Cerebellar cortex (tissue), 1 donor: ENCODE measurements around the gene CES2.
"Not testable (repeated sequence)": the region's sequence is repeated elsewhere in the genome, so short reads cannot be mapped to it uniquely, and the experiment has no call there.

Source experiments
- DNase-seq: peaks from one replicate; pipeline ENCODE4 v3.0.0-alpha.2; 2015; ENCODE audit warnings: low spot score

Gene CES2

GRCh38 chr16:66935314-66936011 lies at the start of gene CES2:
CES2 (plus strand) TSS chr16:66935516; CDS start chr16:66935636, 120 bp downstream.
- no peak for DNase-seq

GRCh38 chr16:66886321-66886720 lies 49.0 kb upstream of the CES2 start:
- DNase-seq: no peak

- no peak for DNase-seq
Observed at GRCh38 chr16:66886914-66887313, 48.4 kb upstream of the CES2 start.

GRCh38 chr16:66888647-66889615 lies 46.4 kb upstream of the CES2 start:
- no peak for DNase-seq

GRCh38 chr16:66889622-66890021 lies 45.7 kb upstream of the CES2 start:
- DNase-seq: no peak

- DNase-seq: no peak
Observed at GRCh38 chr16:66890799-66891198, 44.5 kb upstream of the CES2 start.

- DNase-seq: no peak
Observed at GRCh38 chr16:66891360-66891759, 44.0 kb upstream of the CES2 start.

GRCh38 chr16:66891797-66892196 lies 43.5 kb upstream of the CES2 start:
- no peak for DNase-seq

GRCh38 chr16:66894055-66894454 lies 41.3 kb upstream of the CES2 start:
- no peak for DNase-seq

GRCh38 chr16:66894948-66895688 lies 40.2 kb upstream of the CES2 start:
- DNase-seq: peak; percentile 93

GRCh38 chr16:66895689-66895979 lies 39.7 kb upstream of the CES2 start:
- no peak for DNase-seq

- DNase-seq: no peak
Observed at GRCh38 chr16:66895999-66896398, 39.3 kb upstream of the CES2 start.

GRCh38 chr16:66896682-66897081 lies 38.6 kb upstream of the CES2 start:
- DNase-seq: not testable (repeated sequence)

GRCh38 chr16:66898207-66898606 lies 37.1 kb upstream of the CES2 start:
- no peak for DNase-seq

GRCh38 chr16:66898933-66899309 lies 36.4 kb upstream of the CES2 start:
- no peak for DNase-seq

- no peak for DNase-seq
Observed at GRCh38 chr16:66899310-66899944, 35.9 kb upstream of the CES2 start.

- no peak for DNase-seq
Observed at GRCh38 chr16:66899945-66900710, 35.2 kb upstream of the CES2 start.

GRCh38 chr16:66900721-66901441 lies 34.4 kb upstream of the CES2 start:
- peak; percentile 79 for DNase-seq

GRCh38 chr16:66901626-66902025 lies 33.7 kb upstream of the CES2 start:
- DNase-seq: peak; percentile 86

- no peak for DNase-seq
Observed at GRCh38 chr16:66902648-66903543, 32.4 kb upstream of the CES2 start.
